GM12878 (cell line): ENCODE data around the gene GRIA4. TPM values are rescaled to one million over a fixed set of nuclear protein-coding genes. Genes with fewer than 3 reads are reported as not detected.

Source experiments
- ATAC-seq: fragments of 200-7000 bp; cut with Tn5 transposase; 3 replicates; pipeline ENCODE4 v1.9.1; 2020; ENCODE audit warnings: mild to moderate bottlenecking, moderate library complexity
- BruUV-seq: library from RNA; stranded (reverse); fragments of 400-500 nt; replicated peaks from 2 replicates; lab custom pipeline; 2021; lab: Mats Ljungman, UMichigan
- CTCF ChIA-PET: fragments of 300-600 bp; sonication (Branson Sonifier 250); formaldehyde crosslinking; extraction: SDS; loops from one replicate; lab custom pipeline; 2021; ENCODE audit warnings: inconsistent platforms; lab: Yijun Ruan, JAX
- POLR2A ChIA-PET: fragments of 350-600 bp; formaldehyde crosslinking; extraction: SDS; loops from one replicate; lab custom pipeline; 2021; ENCODE audit warnings: inconsistent platforms; lab: Charles Lee
- RAD21 ChIA-PET: fragments of 300-600 bp; sonication (Branson Sonifier 250); formaldehyde crosslinking; loops from one replicate; lab custom pipeline; 2023; ENCODE audit warnings: antibody characterized with exemption; ENCODE audit not compliant: unreplicated experiment; lab: Charles Lee
- SMC1A ChIA-PET: fragments of 300-600 bp; sonication (Branson Sonifier 250); formaldehyde crosslinking; loops from one replicate; lab custom pipeline; 2023; ENCODE audit not compliant: unreplicated experiment, uncharacterized antibody; lab: Charles Lee
- DNase-seq: peaks from one replicate; pipeline ENCODE4 v3.0.0-alpha.2; 2011; ENCODE audit warnings: low read depth, low spot score
- FAIRE-seq: peaks from 3 replicates; lab custom pipeline; 2011; peaks lifted over from hg19 to GRCh38; lab: Jason Lieb, UNC
- H2AFZ ChIP-seq: 2 replicates; pipeline ENCODE4 v1.6.0; 2011; ENCODE audit warnings: low read depth, low read length, control low read depth; ENCODE audit not compliant: control insufficient read depth
- H3K27ac ChIP-seq: 2 replicates; pipeline ENCODE4 v1.5.1; 2011; ENCODE audit warnings: control low read depth; ENCODE audit not compliant: control insufficient read depth, insufficient read depth
- H3K27me3 ChIP-seq, 2 experiments: replicated peaks in 1 of 2; 2 replicates each; pipeline versions ENCODE4 v1.6.0 to v1.6.1; 2011; ENCODE audit warnings: low read length in 1 of 2; ENCODE audit not compliant: control insufficient read depth in 2 of 2, insufficient read depth in 2 of 2
- H3K36me3 ChIP-seq, 2 experiments: 2 replicates each; pipeline ENCODE4 v1.5.1; 2011; ENCODE audit warnings: low read length in 1 of 2; ENCODE audit not compliant: control insufficient read depth in 2 of 2, insufficient read depth in 2 of 2
- H3K4me1 ChIP-seq: 2 replicates; pipeline ENCODE4 v1.6.1; 2011; ENCODE audit warnings: mild to moderate bottlenecking, low read length, moderate library complexity, mixed read lengths; ENCODE audit not compliant: control insufficient read depth, insufficient read depth
- H3K4me2 ChIP-seq: 2 replicates; pipeline ENCODE4 v1.6.0; 2011; ENCODE audit warnings: control low read depth; ENCODE audit not compliant: control insufficient read depth, insufficient read depth
- H3K4me3 ChIP-seq: fragments of 200-600 bp; sonication (generic); 2 replicates; pipeline ENCODE4 v1.5.1; 2016
- H3K79me2 ChIP-seq: 2 replicates; pipeline ENCODE4 v1.6.0; 2011; ENCODE audit warnings: low read length; ENCODE audit not compliant: control insufficient read depth, insufficient read depth
- H3K9ac ChIP-seq: 2 replicates; pipeline ENCODE4 v1.8.0; 2011; ENCODE audit warnings: low read length, control low read depth, mixed read lengths; ENCODE audit not compliant: control insufficient read depth, insufficient read depth
- H3K9me3 ChIP-seq: replicated peaks from 3 replicates; pipeline ENCODE4 v1.5.1; 2011; ENCODE audit warnings: mild to moderate bottlenecking, low read length; ENCODE audit not compliant: control insufficient read depth, insufficient read depth
- H4K20me1 ChIP-seq: 2 replicates; pipeline ENCODE4 v1.6.0; 2011; ENCODE audit not compliant: control insufficient read depth, insufficient read depth
- ATF7 ChIP-seq: fragments of 450-650 bp; IDR thresholded peaks from 2 replicates; pipeline ENCODE4 v1.6.1; 2016; ENCODE audit warnings: low read depth, mild to moderate bottlenecking
- CBX5 ChIP-seq: sonication (generic); IDR thresholded peaks from 2 replicates; pipeline ENCODE4 v1.6.1; 2016; ENCODE audit warnings: low read depth, moderate library complexity, mild to moderate bottlenecking, inconsistent platforms
- CTCF ChIP-seq, 3 experiments: IDR thresholded peaks in 2 of 3; conservative IDR thresholded peaks in 1 of 3; 2 replicates each; pipeline ENCODE4 v1.5.1; 2011; ENCODE audit warnings: low read depth in 3 of 3, low read length in 3 of 3, mild to moderate bottlenecking in 3 of 3, control low read depth in 2 of 3, moderate library complexity in 2 of 3, inconsistent platforms in 1 of 3, mixed read lengths in 1 of 3; ENCODE audit not compliant: control insufficient read depth in 2 of 3, insufficient read depth in 1 of 3; ENCODE audit errors: extremely low read depth in 1 of 3
- JUNB ChIP-seq: IDR thresholded peaks from 2 replicates; pipeline ENCODE4 v1.6.1; 2016; ENCODE audit warnings: antibody characterized with exemption, mild to moderate bottlenecking
- LARP7 ChIP-seq: fragments of 450-650 bp; IDR thresholded peaks from 2 replicates; pipeline ENCODE4 v1.6.1; 2017; ENCODE audit warnings: mild to moderate bottlenecking
- NBN ChIP-seq: fragments of 450-650 bp; IDR thresholded peaks from 2 replicates; pipeline ENCODE4 v1.6.1; 2016
- NKRF ChIP-seq: fragments of 450-650 bp; conservative IDR thresholded peaks from 2 replicates; pipeline ENCODE4 v1.6.1; 2017; ENCODE audit warnings: mild to moderate bottlenecking, moderate library complexity
- NRF1 ChIP-seq: conservative IDR thresholded peaks from 2 replicates; pipeline ENCODE4 v1.6.1; 2011; ENCODE audit warnings: mild to moderate bottlenecking, low read depth, low read length, improper control_type of control experiment
- POLR2A ChIP-seq: IDR thresholded peaks from 2 replicates; pipeline ENCODE4 v1.6.1; 2011; ENCODE audit warnings: low read depth, mild to moderate bottlenecking, low read length
- SP1 ChIP-seq: IDR thresholded peaks from one replicate; pipeline ENCODE4 v1.6.1; 2011; ENCODE audit warnings: low read depth, low read length
- SREBF2 ChIP-seq: IDR thresholded peaks from 2 replicates; pipeline ENCODE4 v1.6.1; 2012; ENCODE audit warnings: mild to moderate bottlenecking, low read length
- WRNIP1 ChIP-seq: IDR thresholded peaks from 2 replicates; pipeline ENCODE4 v1.6.1; 2011; ENCODE audit warnings: low read depth, low read length, improper control_type of control experiment, borderline replicate concordance
- WGBS: methylation state at CpG from one replicate; pipeline ENCODE4 v1.1.6; 2016; ENCODE audit warnings: low lambda C conversion rate; ENCODE audit not compliant: insufficient replicate concordance, insufficient coverage; ENCODE audit errors: missing lambda C conversion rate; 5-methylcytosine and 5-hydroxymethylcytosine counted together
- in situ Hi-C: fragments of 300-500 bp; cut with MboI; formaldehyde crosslinking; loops from 9 replicates; pipeline ENCODE4 v1.14.3; 2018; ENCODE audit warnings: mixed read lengths
- intact Hi-C: fragments of 100-400 bp; cut with micrococcal nuclease; formaldehyde crosslinking; loops from one replicate; pipeline ENCODE4 v1.14.2; 2022; ENCODE audit not compliant: unreplicated experiment
- polyA plus RNA-seq, 11 experiments: library from polyadenylated mRNA; depleted of rRNA in 4 of 11; unstranded in 6 of 11; stranded (reverse) in 5 of 11; fragments of >200 nt; fragmentation: Nextera tagmentation in 4 of 11; fragmentation: Illumina TruSeq in 1 of 11; extraction: Ambion mirVana in 4 of 11; extraction: Trizol in 1 of 11; gene quantifications; 1 replicate in 1 of 11; 2 replicates in 10 of 11; pipeline versions ENCODE4 v1.2.1 to v1.2.3, GENCODE V29; 2011 to 2016; ENCODE audit warnings: inconsistent platforms in 2 of 11, missing spikeins in 2 of 11, low read depth in 1 of 11
- total RNA-seq, 4 experiments: library from RNA; depleted of rRNA in 3 of 4; stranded (reverse); fragments of >200 nt in 3 of 4; fragmentation: Illumina TruSeq in 1 of 4; extraction: Trizol in 1 of 4; gene quantifications; 2 replicates each; pipeline versions ENCODE4 v1.2.1 to v1.2.3, GENCODE V29; 2013 to 2021
- TF ChIP-seq, protein P1 (sequence below): IDR thresholded peaks from 2 replicates; pipeline ENCODE4 v1.6.1; 2012; ENCODE audit warnings: low read length, inconsistent platforms

The GRIA4 gene
- total and polyA plus RNA-seq, 10 of the 15 experiments (the other 5 are each of a cell fraction or from before 2014, with no cell fraction given), result 0.04 TPM; not detected in 9

GRCh38 chr11:105884436-105884835, 274.6 kb downstream of the GRIA4 start:
- in situ Hi-C loops, result no loop called here
- Histone ChIP-seq H3K4me3 (no peak overlapping the region), H3K36me3 (no peaks in the 10 kb centered on the region), H3K4me1 (no peaks in the 10 kb centered on the region), H3K79me2 (no peaks in the 10 kb centered on the region), H3K4me2 (no peak overlapping the region), H3K9me3 (no peaks in the 10 kb centered on the region), H2AFZ (no peak overlapping the region), H3K27me3 (no peaks in the 10 kb centered on the region), H3K27ac (no peak overlapping the region), H4K20me1 (no peaks in the 10 kb centered on the region)
- BruUV-seq, result no TSS peak
- FAIRE-seq, result no peak
- DNase-seq, result no peak
- ChIA-PET SMC1A (no interaction called here), POLR2A (no interaction called here), RAD21 (interaction anchor here (0.8 kb wide), 1 partner anchor 21 kb away, joined by 3 read pairs; no protein-coding TSS in a partner anchor), CTCF (no interaction called here)
- 0% methylated on average over 3 of the region's 3 CpGs for WGBS
- no peak for ATAC-seq
- intact Hi-C loops, result no loop called here
- TF ChIP-seq SP1, result no peak
- no peak for TF ChIP-seq POLR2A
- no peak for TF ChIP-seq JUNB
- no peak for TF ChIP-seq CTCF (IDR thresholded peaks at IDR 0.05 in 2 of 3, conservative IDR thresholded peaks at IDR 0.05 in 1 of 3; ENCODE audit: control insufficient read depth in 2 of 3, extremely low read depth in 1 of 3, insufficient read depth in 1 of 3, low read depth in 3 of 3, low read length in 3 of 3)
- TF ChIP-seq, protein P1, sequence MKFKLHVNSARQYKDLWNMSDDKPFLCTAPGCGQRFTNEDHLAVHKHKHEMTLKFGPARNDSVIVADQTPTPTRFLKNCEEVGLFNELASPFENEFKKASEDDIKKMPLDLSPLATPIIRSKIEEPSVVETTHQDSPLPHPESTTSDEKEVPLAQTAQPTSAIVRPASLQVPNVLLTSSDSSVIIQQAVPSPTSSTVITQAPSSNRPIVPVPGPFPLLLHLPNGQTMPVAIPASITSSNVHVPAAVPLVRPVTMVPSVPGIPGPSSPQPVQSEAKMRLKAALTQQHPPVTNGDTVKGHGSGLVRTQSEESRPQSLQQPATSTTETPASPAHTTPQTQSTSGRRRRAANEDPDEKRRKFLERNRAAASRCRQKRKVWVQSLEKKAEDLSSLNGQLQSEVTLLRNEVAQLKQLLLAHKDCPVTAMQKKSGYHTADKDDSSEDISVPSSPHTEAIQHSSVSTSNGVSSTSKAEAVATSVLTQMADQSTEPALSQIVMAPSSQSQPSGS, result no peak
- TF ChIP-seq NKRF, result no peak
- TF ChIP-seq NBN, result no peak
- no peak for TF ChIP-seq CBX5
- TF ChIP-seq LARP7, result no peak
- no peak for TF ChIP-seq WRNIP1
- TF ChIP-seq ATF7, result no peak
- TF ChIP-seq SREBF2, result no peak
- no peak for TF ChIP-seq NRF1
- TF ChIP-seq, all 136 proteins: peak for 0
- no peak overlapping the region for H3K9ac ChIP-seq
